Smooth muscle cell (in vitro differentiated cells): Measurements from ENCODE around the gene TTLL5. TPM values are rescaled to one million over a fixed set of nuclear protein-coding genes. Genes with fewer than 3 reads are reported as not detected.

ENCODE experiments used
- DNase-seq: peaks from one replicate; lab custom pipeline; 2025; ENCODE audit not compliant: unreplicated experiment; lab: John Stamatoyannopoulos, UW
- H2AFZ ChIP-seq: fragments of 200-600 bp; sonication (generic); 2 replicates; pipeline ENCODE4 v1.6.0; 2016; ENCODE audit warnings: antibody characterized with exemption, low read depth, mild to moderate bottlenecking
- H3F3A ChIP-seq: fragments of 200-600 bp; sonication (generic); 2 replicates; pipeline ENCODE4 v1.6.0; 2017; ENCODE audit warnings: antibody characterized with exemption, low read depth
- H3K27ac ChIP-seq: fragments of 200-600 bp; sonication (generic); 2 replicates; pipeline ENCODE4 v1.5.1; 2016; ENCODE audit warnings: low read depth, mild to moderate bottlenecking
- H3K27me3 ChIP-seq: fragments of 200-600 bp; sonication (generic); 2 replicates; pipeline ENCODE4 v1.6.1; 2016; ENCODE audit warnings: low read depth, mild to moderate bottlenecking
- H3K36me3 ChIP-seq: fragments of 200-600 bp; sonication (generic); 2 replicates; pipeline ENCODE4 v1.5.1; 2016; ENCODE audit warnings: low read depth
- H3K4me1 ChIP-seq: fragments of 200-600 bp; sonication (generic); 2 replicates; pipeline ENCODE4 v1.5.1; 2016; ENCODE audit warnings: low read depth
- H3K4me2 ChIP-seq: fragments of 200-600 bp; sonication (generic); 2 replicates; pipeline ENCODE4 v1.6.0; 2016; ENCODE audit warnings: mild to moderate bottlenecking
- H3K4me3 ChIP-seq: fragments of 200-600 bp; sonication (generic); 2 replicates; pipeline ENCODE4 v1.5.1; 2016; ENCODE audit warnings: mild to moderate bottlenecking
- H3K79me2 ChIP-seq: fragments of 200-600 bp; sonication (generic); 2 replicates; pipeline ENCODE4 v1.6.0; 2016; ENCODE audit warnings: low read depth, mild to moderate bottlenecking
- H3K9ac ChIP-seq: fragments of 200-600 bp; sonication (generic); 2 replicates; pipeline ENCODE4 v1.6.0; 2016; ENCODE audit warnings: low read depth
- H3K9me3 ChIP-seq: fragments of 200-600 bp; sonication (generic); replicated peaks from 2 replicates; pipeline ENCODE4 v1.5.1; 2016; ENCODE audit warnings: low read depth
- H4K20me1 ChIP-seq: fragments of 200-600 bp; sonication (generic); 2 replicates; pipeline ENCODE4 v1.6.0; 2016; ENCODE audit warnings: low read depth
- CTCF ChIP-seq: fragments of 200-600 bp; sonication (generic); IDR thresholded peaks from 2 replicates; pipeline ENCODE4 v1.5.1; 2017; ENCODE audit warnings: borderline replicate concordance, mild to moderate bottlenecking, antibody characterized with exemption; ENCODE audit not compliant: insufficient read depth, poor library complexity, severe bottlenecking
- WGBS: methylation state at CpG from one replicate; pipeline ENCODE4 v1.1.7; 2016; ENCODE audit warnings: low lambda C conversion rate; 5-methylcytosine and 5-hydroxymethylcytosine counted together
- polyA plus RNA-seq: library from polyadenylated mRNA; unstranded; fragments of >200 nt; fragmentation: Nextera tagmentation; extraction: Ambion mirVana; gene quantifications from 2 replicates; pipeline ENCODE4 v1.2.1, GENCODE V29; 2016
- total RNA-seq: library from RNA; depleted of rRNA; stranded (reverse); fragments of >200 nt; gene quantifications from 2 replicates; pipeline ENCODE4 v1.2.3, GENCODE V29; 2014

The TTLL5 gene
- total and polyA plus RNA-seq, 2 experiments from 2014 or later: 12.6 to 38.0 TPM

DNA sequence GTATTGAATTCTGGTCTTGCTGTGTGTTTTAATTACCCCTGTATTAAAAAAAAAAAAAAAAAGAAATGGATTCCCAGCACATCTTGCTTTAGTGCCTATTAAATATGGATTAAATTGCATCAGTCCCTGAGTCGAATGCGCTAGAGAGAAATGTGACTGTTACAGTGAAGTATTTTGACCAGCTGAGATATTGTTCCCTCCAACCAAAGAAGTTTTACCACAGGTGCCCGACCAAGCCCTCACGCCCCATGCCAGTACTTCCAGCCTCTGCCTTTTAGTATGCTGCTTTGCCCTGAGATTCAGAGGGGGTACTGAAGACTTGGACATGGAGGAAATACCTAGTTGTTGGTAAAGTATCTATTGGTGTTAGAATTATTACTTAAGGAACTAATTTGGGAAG, 159.7 kb downstream of the TTLL5 start:
- Histone ChIP-seq H3K79me2 (no peaks in the 10 kb centered on the region), H3K27ac (peak overlapping the region; percentile 94), H3K9me3 (no peaks in the 10 kb centered on the region), H3K36me3 (no peaks in the 10 kb centered on the region), H3F3A (peaks cover 36% of the 10 kb centered on the region), H3K27me3 (no peaks in the 10 kb centered on the region), H2AFZ (no peak overlapping the region), H3K4me2 (peak overlapping the region; percentile 69), H3K4me1 (peaks cover 27% of the 10 kb centered on the region), H3K4me3 (no peak overlapping the region), H3K9ac (no peak overlapping the region), H4K20me1 (no peaks in the 10 kb centered on the region)
- no peak for TF ChIP-seq CTCF
- WGBS: 89% methylated on average over 4 of the region's 4 CpGs
- DNase-seq: no peak

DNA sequence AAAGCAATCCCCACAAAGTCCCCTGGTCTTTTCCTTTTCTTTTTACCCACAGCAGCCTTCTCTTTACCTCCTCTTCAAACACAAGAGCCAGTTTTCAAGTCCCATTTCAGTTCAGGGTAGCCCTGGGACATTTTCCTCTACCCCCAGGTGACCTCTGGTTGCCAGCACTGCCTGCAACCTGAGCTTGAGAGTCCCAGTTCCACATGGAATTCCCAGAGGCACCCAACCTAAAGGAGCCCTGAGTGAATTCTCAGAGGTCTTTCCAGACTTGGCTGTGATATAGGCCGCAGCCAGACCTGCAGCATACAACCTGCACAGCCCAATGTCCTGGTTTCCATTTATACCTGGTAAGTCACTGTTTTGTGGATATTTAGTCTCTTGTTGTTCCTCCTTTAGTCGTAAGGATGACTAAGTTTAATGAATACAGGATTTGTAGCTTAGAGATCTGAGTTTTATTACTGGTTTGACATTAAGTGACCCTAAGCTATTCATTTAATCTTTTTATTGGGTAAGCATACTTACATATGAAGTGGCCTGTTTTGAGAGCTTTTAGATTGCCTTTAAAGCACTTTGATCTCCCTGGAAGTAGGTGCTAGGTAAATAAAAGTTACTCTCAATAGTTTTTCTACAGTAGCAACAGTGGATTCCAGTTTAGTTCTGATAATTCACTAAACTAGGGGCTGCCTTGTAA, 160.9 kb downstream of the TTLL5 start:
- no peaks in the 10 kb centered on the region for H3K36me3 ChIP-seq
- no peak for TF ChIP-seq CTCF
- 44% methylated on average over 2 of the region's 2 CpGs for WGBS
- H4K20me1 ChIP-seq: no peaks in the 10 kb centered on the region
- DNase-seq: no peak
- no peak overlapping the region for H2AFZ ChIP-seq
- H3K9ac ChIP-seq: peak overlapping the region; percentile 56
- H3K4me1 ChIP-seq: peaks cover 33% of the 10 kb centered on the region
- peaks cover 38% of the 10 kb centered on the region for H3F3A ChIP-seq
- peak overlapping the region; percentile 94 for H3K27ac ChIP-seq
- H3K9me3 ChIP-seq: no peaks in the 10 kb centered on the region
- peak overlapping the region; percentile 69 for H3K4me2 ChIP-seq
- no peaks in the 10 kb centered on the region for H3K27me3 ChIP-seq
- H3K79me2 ChIP-seq: no peaks in the 10 kb centered on the region
- no peak overlapping the region for H3K4me3 ChIP-seq

DNA sequence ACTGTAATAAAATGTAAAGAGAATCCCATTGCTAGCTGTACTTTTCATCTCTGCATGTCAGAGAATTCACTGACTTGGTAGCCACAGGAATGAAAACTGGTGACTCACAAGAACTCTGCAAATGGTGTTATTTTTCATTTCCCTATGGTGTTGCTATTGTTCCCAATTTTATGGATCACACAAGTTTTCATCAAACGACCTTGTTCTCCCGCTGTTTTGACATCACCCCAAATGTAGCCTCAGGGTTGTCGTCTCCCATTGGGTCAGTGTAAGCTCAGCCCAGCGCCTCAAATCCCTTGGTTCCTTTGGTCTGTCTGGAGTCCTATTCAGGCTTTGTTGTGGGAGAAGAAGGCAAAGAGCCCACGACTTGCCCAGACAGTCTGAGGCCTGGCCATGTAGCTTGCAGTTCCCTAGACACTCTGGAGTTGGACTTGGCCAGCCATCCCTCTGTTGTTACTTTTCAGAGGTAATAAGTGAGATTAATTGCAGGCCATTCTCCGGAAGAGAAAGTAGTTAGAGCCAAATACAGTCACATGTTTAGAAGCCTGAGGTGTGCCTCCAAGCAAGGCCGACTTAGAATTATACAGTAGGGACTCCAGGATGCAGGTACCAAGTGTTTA, 161.6 kb downstream of the TTLL5 start:
- H3K36me3 ChIP-seq: no peaks in the 10 kb centered on the region
- 42% methylated on average over 7 of the region's 7 CpGs for WGBS
- no peaks in the 10 kb centered on the region for H3K9me3 ChIP-seq
- no peak overlapping the region for H3K4me3 ChIP-seq
- TF ChIP-seq CTCF: no peak
- no peak for DNase-seq
- H4K20me1 ChIP-seq: no peaks in the 10 kb centered on the region
- H3K4me1 ChIP-seq: peaks cover 33% of the 10 kb centered on the region
- peak overlapping the region; percentile 56 for H3K9ac ChIP-seq
- H3K79me2 ChIP-seq: no peaks in the 10 kb centered on the region
- H3F3A ChIP-seq: peaks cover 38% of the 10 kb centered on the region
- no peaks in the 10 kb centered on the region for H3K27me3 ChIP-seq
- no peak overlapping the region for H2AFZ ChIP-seq
- peak overlapping the region; percentile 69 for H3K4me2 ChIP-seq
- peak overlapping the region; percentile 94 for H3K27ac ChIP-seq
